GM19452 (cell line): ENCODE data around the gene PTPRT.

Experiments used
- ATAC-seq: cut with Tn5 transposase; IDR thresholded peaks from one replicate; pipeline ENCODE4 v1.9.1; 2021; ENCODE audit not compliant: unreplicated experiment

PTPRT gene

GRCh38 chr20:43028470-43028869 lies 161.2 kb downstream of the PTPRT start:
- no peak for ATAC-seq

- no peak for ATAC-seq
Observed at GRCh38 chr20:43023836-43024235, 165.9 kb downstream of the PTPRT start.

GRCh38 chr20:43022568-43022967 lies 167.1 kb downstream of the PTPRT start:
- no peak for ATAC-seq

- no peak for ATAC-seq
Observed at GRCh38 chr20:43022081-43022480, 167.6 kb downstream of the PTPRT start.

GRCh38 chr20:43017241-43018030 lies 172.3 kb downstream of the PTPRT start:
- ATAC-seq = no peak

- ATAC-seq = no peak
Observed at GRCh38 chr20:43016257-43016656, 173.4 kb downstream of the PTPRT start.

GRCh38 chr20:43015566-43015965 lies 174.1 kb downstream of the PTPRT start:
- ATAC-seq = no peak

GRCh38 chr20:43014206-43014605 lies 175.5 kb downstream of the PTPRT start:
- no peak for ATAC-seq

- no peak for ATAC-seq
Observed at GRCh38 chr20:43011491-43011890, 178.2 kb downstream of the PTPRT start.

GRCh38 chr20:43009532-43009931 lies 180.2 kb downstream of the PTPRT start:
- no peak for ATAC-seq

GRCh38 chr20:43007525-43007924 lies 182.2 kb downstream of the PTPRT start:
- ATAC-seq = no peak

- ATAC-seq = no peak
Observed at GRCh38 chr20:43006651-43007375, 182.9 kb downstream of the PTPRT start.

- no peak for ATAC-seq
Observed at GRCh38 chr20:43003318-43003944, 186.3 kb downstream of the PTPRT start.

GRCh38 chr20:42996141-42996540 lies 193.6 kb downstream of the PTPRT start:
- no peak for ATAC-seq

GRCh38 chr20:42988319-42988718 lies 201.4 kb downstream of the PTPRT start:
- no peak for ATAC-seq

- ATAC-seq = no peak
Observed at GRCh38 chr20:42987376-42988114, 202.2 kb downstream of the PTPRT start.

- no peak for ATAC-seq
Observed at GRCh38 chr20:42986143-42986773, 203.4 kb downstream of the PTPRT start.

GRCh38 chr20:42985628-42986027 lies 204.1 kb downstream of the PTPRT start:
- no peak for ATAC-seq

- ATAC-seq = no peak
Observed at GRCh38 chr20:42982218-42982617, 207.5 kb downstream of the PTPRT start.

- no peak for ATAC-seq
Observed at GRCh38 chr20:42981253-42981652, 208.5 kb downstream of the PTPRT start.

- no peak for ATAC-seq
Observed at GRCh38 chr20:42979720-42980119, 210.0 kb downstream of the PTPRT start.
